ENCODE measurements around the gene YTHDC1. TPM values are rescaled to one million over a fixed set of nuclear protein-coding genes. Genes with fewer than 3 reads are reported as not detected.

Gene YTHDC1
- total and polyA plus RNA-seq, 2 experiments from 2014 or later: 29.8 to 38.0 TPM

DNA sequence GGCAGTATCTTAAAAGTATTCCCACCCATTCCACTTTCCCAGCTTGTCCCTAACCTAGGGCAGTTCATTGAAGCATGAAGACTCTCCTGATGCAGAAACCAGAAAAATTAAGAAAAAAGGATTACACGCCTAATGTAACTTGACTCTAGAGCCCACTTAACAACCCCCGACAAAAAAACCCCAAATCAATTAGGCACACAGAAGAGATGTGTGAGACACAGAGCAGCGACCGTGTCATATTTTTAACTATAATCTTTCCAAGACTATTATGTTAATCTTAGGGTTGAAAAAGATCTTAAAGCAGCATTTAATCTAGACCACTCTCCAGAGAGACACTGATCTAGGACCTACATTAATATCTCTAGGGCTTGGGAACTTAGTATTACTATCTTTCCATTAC lies 1.3 kb downstream of the YTHDC1 start:
- WGBS, 2 experiments (ENCODE audit: low coverage in 1 of 2, low lambda C conversion rate in 2 of 2, missing lambda C conversion rate in 2 of 2): 0 to 2% methylated on average over 4 of the region's 4 CpGs

DNA sequence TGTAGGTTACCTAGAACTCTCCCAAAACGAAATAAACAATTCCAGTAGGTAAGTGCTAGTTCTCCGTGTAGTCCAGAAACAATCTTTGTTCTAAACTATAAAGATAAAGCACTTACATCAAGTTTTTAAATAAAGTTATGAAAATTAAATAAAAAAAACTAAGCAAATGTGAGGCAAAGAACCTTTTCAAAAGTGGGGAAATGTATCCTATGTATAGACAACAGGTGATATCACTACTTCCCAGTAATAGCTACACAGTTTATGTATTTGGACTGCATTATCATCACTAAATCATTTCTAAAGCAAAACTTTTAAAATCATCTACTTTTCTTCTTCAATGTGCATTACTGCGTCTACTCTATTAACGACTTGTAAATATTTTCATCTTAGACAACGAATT lies 2.0 kb downstream of the YTHDC1 start:
- Histone ChIP-seq H3K36me3 (ENCODE audit: low read depth) (no peaks in the 10 kb centered on the region), H3K79me2 (ENCODE audit: insufficient read depth) (peaks cover 69% of the 10 kb centered on the region), H2AFZ (no peak overlapping the region), H3F3A (ENCODE audit: insufficient read depth) (no peaks in the 10 kb centered on the region), H3K9me3 (ENCODE audit: low read depth) (no peaks in the 10 kb centered on the region), H3K4me2 (ENCODE audit: unreplicated experiment) (peak overlapping the region; percentile 91), H3K9ac (peak overlapping the region; percentile 99), H3K4me1 (ENCODE audit: insufficient read depth) (peaks cover 29% of the 10 kb centered on the region), H3K27me3 (replicated peaks; ENCODE audit: insufficient read depth) (no peaks in the 10 kb centered on the region), H3K4me3 (peak overlapping the region; percentile 96), H3K27ac (peak overlapping the region; percentile 97), H4K20me1 (ENCODE audit: insufficient read depth) (peaks cover 26% of the 10 kb centered on the region; the same call in 1 of the 2 replicates), H3K9me2 (ENCODE audit: insufficient read depth) (no peaks in the 10 kb centered on the region)
- 21 to 23% methylated on average over 5 of the region's 5 CpGs for WGBS, 2 experiments (ENCODE audit: low coverage in 1 of 2, low lambda C conversion rate in 2 of 2, missing lambda C conversion rate in 2 of 2)
- DNase-seq: no peak
- TF ChIP-seq EZH2 (IDR thresholded peaks at IDR 0.05; ENCODE audit: insufficient read depth, poor library complexity, severe bottlenecking): no peak
- no peak for TF ChIP-seq EZH2phosphoT487 (IDR thresholded peaks at IDR 0.05; ENCODE audit: insufficient read depth, low read depth)
- in situ Hi-C loops (cut with MboI): no loop called here

More for the DNA sequence above, 1.3 kb downstream of the YTHDC1 start:
- Histone ChIP-seq H3K4me3 (peak overlapping the region; percentile 96), H3K79me2 (ENCODE audit: insufficient read depth) (peaks cover 62% of the 10 kb centered on the region), H4K20me1 (ENCODE audit: insufficient read depth) (peaks cover 26% of the 10 kb centered on the region; the same call in 1 of the 2 replicates), H3K4me2 (ENCODE audit: unreplicated experiment) (peak overlapping the region; percentile 91), H3K4me1 (ENCODE audit: insufficient read depth) (peaks cover 26% of the 10 kb centered on the region), H3K27me3 (replicated peaks; ENCODE audit: insufficient read depth) (no peaks in the 10 kb centered on the region), H3K9me2 (ENCODE audit: insufficient read depth) (no peaks in the 10 kb centered on the region), H3K27ac (peak overlapping the region; percentile 97), H3F3A (ENCODE audit: insufficient read depth) (no peaks in the 10 kb centered on the region), H3K9ac (peak overlapping the region; percentile 99), H2AFZ (no peak overlapping the region), H3K9me3 (ENCODE audit: low read depth) (no peaks in the 10 kb centered on the region), H3K36me3 (ENCODE audit: low read depth) (no peaks in the 10 kb centered on the region)
- in situ Hi-C loops (cut with MboI): no loop called here
- DNase-seq: peak; percentile 26
- no peak for TF ChIP-seq EZH2phosphoT487 (IDR thresholded peaks at IDR 0.05; ENCODE audit: insufficient read depth, low read depth)

DNA sequence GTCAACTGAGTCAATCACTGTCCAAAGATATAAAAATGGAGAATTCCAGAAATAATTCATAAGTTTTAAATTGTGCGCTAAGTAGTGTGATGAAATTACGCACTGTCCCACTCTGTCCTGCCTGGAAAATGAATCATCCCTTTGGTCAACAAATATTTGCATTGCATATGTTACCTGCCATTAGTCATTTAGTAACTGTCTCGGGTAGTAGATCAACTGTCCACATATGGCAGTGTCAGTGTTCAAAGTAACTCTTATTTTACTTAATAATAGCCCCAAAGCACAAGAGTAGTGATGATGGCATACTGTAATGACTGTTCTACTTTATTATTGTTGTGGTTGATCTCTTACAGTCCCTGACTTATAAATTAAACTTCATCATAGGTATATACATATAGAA lies 3.4 kb downstream of the YTHDC1 start:
- WGBS, 2 experiments (ENCODE audit: low coverage in 1 of 2, low lambda C conversion rate in 2 of 2, missing lambda C conversion rate in 2 of 2): 88 to 90% methylated on average over 3 of the region's 3 CpGs
- Histone ChIP-seq H3K27ac (peak overlapping the region; percentile 27; the same call in 1 of the 2 replicates), H3K9me2 (ENCODE audit: insufficient read depth) (no peaks in the 10 kb centered on the region), H3K79me2 (ENCODE audit: insufficient read depth) (peaks cover 83% of the 10 kb centered on the region), H2AFZ (no peak overlapping the region), H3K27me3 (replicated peaks; ENCODE audit: insufficient read depth) (no peaks in the 10 kb centered on the region), H3K9me3 (ENCODE audit: low read depth) (no peaks in the 10 kb centered on the region), H3F3A (ENCODE audit: insufficient read depth) (no peaks in the 10 kb centered on the region), H3K36me3 (ENCODE audit: low read depth) (no peaks in the 10 kb centered on the region), H4K20me1 (ENCODE audit: insufficient read depth) (peaks cover 31% of the 10 kb centered on the region; the same call in 1 of the 2 replicates), H3K4me2 (ENCODE audit: unreplicated experiment) (peak overlapping the region; percentile 91), H3K9ac (no peak overlapping the region), H3K4me1 (ENCODE audit: insufficient read depth) (peaks cover 43% of the 10 kb centered on the region), H3K4me3 (peak overlapping the region; percentile 96)
- no peak for TF ChIP-seq EZH2 (IDR thresholded peaks at IDR 0.05; ENCODE audit: insufficient read depth, poor library complexity, severe bottlenecking)
- no peak for TF ChIP-seq EZH2phosphoT487 (IDR thresholded peaks at IDR 0.05; ENCODE audit: insufficient read depth, low read depth)
- DNase-seq: peak; percentile 33
- in situ Hi-C loops (cut with MboI): no loop called here

DNA sequence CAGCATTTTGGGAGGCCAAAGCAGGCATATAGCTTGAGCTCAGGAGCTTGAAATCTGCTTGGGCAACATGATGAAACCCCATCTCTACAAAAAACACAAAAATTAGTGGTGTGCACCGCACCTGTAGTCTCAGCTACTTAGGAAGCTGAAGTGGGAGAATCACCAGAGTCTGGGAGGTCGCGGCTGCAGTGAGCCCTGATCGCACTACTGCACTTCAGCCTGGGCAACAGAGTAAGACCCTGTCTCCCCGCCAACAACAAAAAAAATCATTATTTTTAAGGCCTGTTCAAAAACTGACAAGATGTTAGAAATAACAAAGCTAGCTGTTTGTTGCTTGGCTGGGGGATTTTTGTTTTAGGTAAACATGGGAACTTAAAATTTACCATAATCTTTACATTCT lies 5.1 kb downstream of the YTHDC1 start:
- H2AFZ ChIP-seq: no peak overlapping the region
- in situ Hi-C loops (cut with MboI): no loop called here
- no peak for DNase-seq
- no peaks in the 10 kb centered on the region for H3K9me3 ChIP-seq (ENCODE audit: low read depth)
- no peak overlapping the region for H3K4me2 ChIP-seq (ENCODE audit: unreplicated experiment)
- H4K20me1 ChIP-seq (ENCODE audit: insufficient read depth): peaks cover 34% of the 10 kb centered on the region; the same call in 1 of the 2 replicates
- no peaks in the 10 kb centered on the region for H3F3A ChIP-seq (ENCODE audit: insufficient read depth)
- H3K27me3 ChIP-seq (replicated peaks; ENCODE audit: insufficient read depth): no peaks in the 10 kb centered on the region
- peaks cover 100% of the 10 kb centered on the region for H3K79me2 ChIP-seq (ENCODE audit: insufficient read depth)
- H3K36me3 ChIP-seq (ENCODE audit: low read depth): no peaks in the 10 kb centered on the region
- no peak overlapping the region for H3K4me3 ChIP-seq
- H3K27ac ChIP-seq: no peak overlapping the region
- H3K4me1 ChIP-seq (ENCODE audit: insufficient read depth): peaks cover 60% of the 10 kb centered on the region
- TF ChIP-seq EZH2phosphoT487 (IDR thresholded peaks at IDR 0.05; ENCODE audit: insufficient read depth, low read depth) (no peak), EZH2 (IDR thresholded peaks at IDR 0.05; ENCODE audit: insufficient read depth, poor library complexity, severe bottlenecking) (no peak)
- H3K9ac ChIP-seq: no peak overlapping the region
- WGBS, 2 experiments (ENCODE audit: low coverage in 1 of 2, low lambda C conversion rate in 2 of 2, missing lambda C conversion rate in 2 of 2): 98 to 100% methylated on average over 5 of the region's 5 CpGs
- no peaks in the 10 kb centered on the region for H3K9me2 ChIP-seq (ENCODE audit: insufficient read depth)

- Histone ChIP-seq H3K9ac (no peak overlapping the region), H3K27me3 (replicated peaks; ENCODE audit: insufficient read depth) (no peaks in the 10 kb centered on the region), H3K36me3 (ENCODE audit: low read depth) (no peaks in the 10 kb centered on the region), H3K9me3 (ENCODE audit: low read depth) (no peaks in the 10 kb centered on the region), H3K79me2 (ENCODE audit: insufficient read depth) (peaks cover 100% of the 10 kb centered on the region), H4K20me1 (ENCODE audit: insufficient read depth) (peaks cover 39% of the 10 kb centered on the region), H3K27ac (no peak overlapping the region), H3K4me2 (ENCODE audit: unreplicated experiment) (no peak overlapping the region), H3F3A (ENCODE audit: insufficient read depth) (no peaks in the 10 kb centered on the region), H3K4me1 (ENCODE audit: insufficient read depth) (peaks cover 66% of the 10 kb centered on the region), H3K9me2 (ENCODE audit: insufficient read depth) (no peaks in the 10 kb centered on the region), H3K4me3 (no peak overlapping the region), H2AFZ (no peak overlapping the region)
- in situ Hi-C loops (cut with MboI): no loop called here
- no peak for TF ChIP-seq EZH2phosphoT487 (IDR thresholded peaks at IDR 0.05; ENCODE audit: insufficient read depth, low read depth)
- no peak for TF ChIP-seq EZH2 (IDR thresholded peaks at IDR 0.05; ENCODE audit: insufficient read depth, poor library complexity, severe bottlenecking)
- WGBS, 2 experiments (ENCODE audit: low coverage in 1 of 2, low lambda C conversion rate in 2 of 2, missing lambda C conversion rate in 2 of 2): 20 to 25% methylated on average over 2 of the region's 2 CpGs
- DNase-seq: no peak
Measured at GRCh38 chr4:68344049-68344448, 5.8 kb downstream of the YTHDC1 start.

Data from GM23248 (cell line).